ENCODE measurements around the gene PTGFR.

DNA sequence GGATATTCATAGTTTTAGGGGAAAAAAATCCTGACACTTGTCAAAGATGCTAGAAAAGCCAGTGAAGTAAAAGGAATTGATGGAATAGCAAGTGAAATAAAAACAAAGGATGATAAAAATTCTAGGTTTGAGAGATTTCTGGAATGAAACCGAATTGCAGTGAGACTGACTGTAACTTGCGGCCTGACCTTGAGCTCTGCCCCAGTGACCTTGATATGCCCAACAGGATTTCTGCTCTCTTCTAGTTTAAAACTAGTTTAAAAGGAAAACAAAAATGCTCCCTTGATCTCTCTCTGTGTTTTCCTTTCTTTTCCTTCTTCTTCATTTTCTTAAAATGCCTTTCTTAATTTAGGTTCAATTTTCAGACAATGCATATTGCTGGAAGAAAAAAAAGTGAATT, 74.6 kb downstream of the PTGFR start:
- TF ChIP-seq YY1 (IDR thresholded peaks at IDR 0.05; ENCODE audit: insufficient read depth, insufficient read length) = no peak
- no peak for TF ChIP-seq ZNF274 (IDR thresholded peaks at IDR 0.05; ENCODE audit: low read depth, low read length)
